Neuronal stem cell (in vitro differentiated cells): ENCODE data around the gene R3HCC1L.

Experiments
- DNase-seq: peaks from one replicate; pipeline ENCODE4 v3.0.0-alpha.2; 2013; ENCODE audit warnings: low spot score
- H2AFZ ChIP-seq: one replicate; pipeline ENCODE4 v1.6.1; 2013; ENCODE audit warnings: mild to moderate bottlenecking, low read length, inconsistent platforms
- H2AK5ac ChIP-seq: 2 replicates; pipeline ENCODE4 v1.6.1; 2013; ENCODE audit warnings: low read depth, mild to moderate bottlenecking, inconsistent platforms, low read length, moderate library complexity, mixed read lengths
- H2BK120ac ChIP-seq: 2 replicates; pipeline ENCODE4 v1.6.1; 2013; ENCODE audit warnings: low read depth, mild to moderate bottlenecking, inconsistent platforms, low read length, moderate library complexity, mixed read lengths
- H2BK12ac ChIP-seq: one replicate; pipeline ENCODE4 v1.6.1; 2013; ENCODE audit warnings: low read length, inconsistent platforms
- H2BK15ac ChIP-seq: 2 replicates; pipeline ENCODE4 v1.6.1; 2013; ENCODE audit warnings: mild to moderate bottlenecking, low read length, inconsistent platforms, mixed read lengths
- H2BK5ac ChIP-seq: one replicate; pipeline ENCODE4 v1.6.1; 2013; ENCODE audit warnings: inconsistent platforms, mild to moderate bottlenecking, low read length, moderate library complexity
- H3K14ac ChIP-seq: one replicate; pipeline ENCODE4 v1.6.1; 2013; ENCODE audit warnings: low read length, inconsistent platforms
- H3K18ac ChIP-seq: 2 replicates; pipeline ENCODE4 v1.6.1; 2013; ENCODE audit warnings: low read length, inconsistent platforms
- H3K23ac ChIP-seq: 2 replicates; pipeline ENCODE4 v1.6.1; 2013; ENCODE audit warnings: low read depth, mild to moderate bottlenecking, mixed read lengths, low read length, inconsistent platforms; ENCODE audit not compliant: poor library complexity
- H3K27ac ChIP-seq: replicated peaks from 3 replicates; pipeline ENCODE4 v1.5.1; 2013; ENCODE audit warnings: low read length, inconsistent platforms
- H3K27me3 ChIP-seq, 3 experiments: 2 replicates each; pipeline ENCODE4 v1.6.1; 2013; ENCODE audit warnings: low read length in 3 of 3, mild to moderate bottlenecking in 2 of 3, inconsistent platforms in 1 of 3, low read depth in 1 of 3, mixed read lengths in 1 of 3, moderate library complexity in 1 of 3; ENCODE audit not compliant: control insufficient read depth in 3 of 3, insufficient read depth in 3 of 3
- H3K36me3 ChIP-seq, 2 donors: replicated peaks in 1 of 2; 2 replicates each; pipeline ENCODE4 v1.6.1; 2013; ENCODE audit warnings: low read length in 2 of 2; ENCODE audit not compliant: control insufficient read depth in 2 of 2, insufficient read depth in 2 of 2
- H3K4ac ChIP-seq: 2 replicates; pipeline ENCODE4 v1.6.1; 2013; ENCODE audit warnings: inconsistent platforms, mild to moderate bottlenecking, low read length, moderate library complexity
- H3K4me1 ChIP-seq, 2 donors: 1 replicate in 1 of 2; 2 replicates in 1 of 2; pipeline ENCODE4 v1.6.1; 2013; ENCODE audit warnings: low read length in 2 of 2, low read depth in 1 of 2; ENCODE audit not compliant: control insufficient read depth in 2 of 2, insufficient read depth in 1 of 2
- H3K4me2 ChIP-seq: one replicate; pipeline ENCODE4 v1.6.1; 2013; ENCODE audit warnings: mild to moderate bottlenecking, low read length, inconsistent platforms; ENCODE audit not compliant: insufficient read depth, poor library complexity, severe bottlenecking
- H3K4me3 ChIP-seq, 2 donors: 2 replicates each; pipeline ENCODE4 v1.5.1; 2013; ENCODE audit warnings: low read length in 2 of 2, mild to moderate bottlenecking in 2 of 2, inconsistent platforms in 1 of 2, moderate library complexity in 1 of 2
- H3K79me1 ChIP-seq: one replicate; pipeline ENCODE4 v1.6.1; 2013; ENCODE audit warnings: low read depth, mild to moderate bottlenecking, inconsistent platforms, low read length, moderate library complexity
- H3K9ac ChIP-seq: one replicate; pipeline ENCODE4 v1.6.1; 2013; ENCODE audit warnings: mild to moderate bottlenecking, low read depth, low read length, inconsistent platforms; ENCODE audit not compliant: poor library complexity
- H3K9me3 ChIP-seq, 2 donors: replicated peaks in 1 of 2; 2 replicates each; pipeline versions ENCODE3 to v1.6.1; 2013; ENCODE audit warnings: low read length in 2 of 2, mild to moderate bottlenecking in 2 of 2, inconsistent platforms in 1 of 2, low read depth in 1 of 2, mixed read lengths in 1 of 2, moderate library complexity in 1 of 2; ENCODE audit not compliant: control insufficient read depth in 2 of 2, insufficient read depth in 1 of 2
- H4K8ac ChIP-seq: one replicate; pipeline ENCODE4 v1.6.1; 2013; ENCODE audit warnings: low read depth, mild to moderate bottlenecking, inconsistent platforms, low read length, moderate library complexity
- H4K91ac ChIP-seq: one replicate; pipeline ENCODE4 v1.6.1; 2013; ENCODE audit warnings: low read length, low read depth, mild to moderate bottlenecking, inconsistent platforms; ENCODE audit not compliant: poor library complexity
- WGBS, 2 donors: extraction: QIAGEN DNeasy Blood & Tissue Kit; methylation state at CpG; one replicate each; pipeline ENCODE4 v1.1.7; 2013; ENCODE audit warnings: missing lambda C conversion rate in 2 of 2, mixed read lengths in 1 of 2; ENCODE audit not compliant: insufficient read length in 2 of 2, insufficient replicate concordance in 1 of 2; ENCODE audit errors: extremely low coverage in 2 of 2; 5-methylcytosine and 5-hydroxymethylcytosine counted together

The R3HCC1L gene

GRCh38 chr10:98292971-98293370, 158.5 kb downstream of the R3HCC1L start:
- Histone ChIP-seq H3K4me2 (no peak overlapping the region), H3K79me1 (no peaks in the 10 kb centered on the region), H3K4me1 (peaks cover 0 to 6% of the 10 kb centered on the region in 2 donors), H2BK5ac (peak overlapping the region; percentile 20), H4K91ac (no peak overlapping the region), H3K9me3 (no peaks in the 10 kb centered on the region), H2AK5ac (no peak overlapping the region), H2AFZ (no peak overlapping the region), H3K9ac (no peak overlapping the region), H3K14ac (no peak overlapping the region), H3K4ac (no peak overlapping the region), H3K23ac (no peak overlapping the region), H3K18ac (no peak overlapping the region), H2BK12ac (no peak overlapping the region), H3K27me3 (peaks cover 0 to 33% (median 0%) of the 10 kb centered on the region in 3 experiments), H3K36me3 (no peaks in the 10 kb centered on the region), H4K8ac (no peak overlapping the region), H3K27ac (no peak overlapping the region), H2BK15ac (no peak overlapping the region), H3K4me3 (no peak overlapping the region), H2BK120ac (no peak overlapping the region)
- no peak for DNase-seq
- WGBS, 2 donors = no CpG with 5 or more reads among the region's 4 CpGs

- no peak overlapping the region for H3K9ac ChIP-seq
- H3K4me2 ChIP-seq = no peak overlapping the region
- H3K79me1 ChIP-seq = no peaks in the 10 kb centered on the region
- H3K4me1 ChIP-seq = peaks cover 0 to 6% of the 10 kb centered on the region in 2 donors
- peak overlapping the region; percentile 5 for H3K18ac ChIP-seq
- no peak overlapping the region for H3K27ac ChIP-seq
- H2BK5ac ChIP-seq = no peak overlapping the region
- H2AK5ac ChIP-seq = no peak overlapping the region
- H3K14ac ChIP-seq = no peak overlapping the region
- H3K4me3 ChIP-seq = no peak overlapping the region
- DNase-seq = no peak
- no peak overlapping the region for H3K4ac ChIP-seq
- no peak overlapping the region for H2AFZ ChIP-seq
- no peak overlapping the region for H3K23ac ChIP-seq
- H3K9me3 ChIP-seq = no peaks in the 10 kb centered on the region
- no CpG with 5 or more reads among the region's 8 CpGs for WGBS, 2 donors
- no peaks in the 10 kb centered on the region for H3K36me3 ChIP-seq
- no peak overlapping the region for H2BK120ac ChIP-seq
- H4K8ac ChIP-seq = no peak overlapping the region
- no peak overlapping the region for H2BK12ac ChIP-seq
- H4K91ac ChIP-seq = no peak overlapping the region
- peaks cover 0 to 32% (median 0%) of the 10 kb centered on the region in 3 experiments for H3K27me3 ChIP-seq
- H2BK15ac ChIP-seq = no peak overlapping the region
Observed at GRCh38 chr10:98293550-98294269, 159.3 kb downstream of the R3HCC1L start.

- Histone ChIP-seq H3K9me3 (no peaks in the 10 kb centered on the region), H3K18ac (no peak overlapping the region), H3K14ac (no peak overlapping the region), H3K4ac (no peak overlapping the region), H3K27me3 (peaks cover 0 to 32% (median 0%) of the 10 kb centered on the region in 3 experiments), H3K36me3 (no peaks in the 10 kb centered on the region), H3K4me2 (no peak overlapping the region), H4K91ac (no peak overlapping the region), H3K23ac (no peak overlapping the region), H3K9ac (no peak overlapping the region), H2BK120ac (no peak overlapping the region), H3K27ac (no peak overlapping the region), H3K4me3 (no peak overlapping the region), H2BK5ac (no peak overlapping the region), H3K79me1 (no peaks in the 10 kb centered on the region), H2AK5ac (no peak overlapping the region), H2BK12ac (no peak overlapping the region), H2BK15ac (no peak overlapping the region), H3K4me1 (peaks cover 0 to 6% of the 10 kb centered on the region in 2 donors), H2AFZ (no peak overlapping the region), H4K8ac (no peak overlapping the region)
- WGBS, 2 donors = no CpG with 5 or more reads among the region's 3 CpGs
- no peak for DNase-seq
Observed at GRCh38 chr10:98294270-98294627, 159.8 kb downstream of the R3HCC1L start.
